Raji (cell line): ENCODE results near the gene SYAP1.

Experiments
- POLR2A ChIP-seq: IDR thresholded peaks from 2 replicates; pipeline ENCODE4 v1.6.1; 2011; ENCODE audit warnings: low read depth, low read length, control low read depth; ENCODE audit not compliant: insufficient read depth

Gene SYAP1, protein sequence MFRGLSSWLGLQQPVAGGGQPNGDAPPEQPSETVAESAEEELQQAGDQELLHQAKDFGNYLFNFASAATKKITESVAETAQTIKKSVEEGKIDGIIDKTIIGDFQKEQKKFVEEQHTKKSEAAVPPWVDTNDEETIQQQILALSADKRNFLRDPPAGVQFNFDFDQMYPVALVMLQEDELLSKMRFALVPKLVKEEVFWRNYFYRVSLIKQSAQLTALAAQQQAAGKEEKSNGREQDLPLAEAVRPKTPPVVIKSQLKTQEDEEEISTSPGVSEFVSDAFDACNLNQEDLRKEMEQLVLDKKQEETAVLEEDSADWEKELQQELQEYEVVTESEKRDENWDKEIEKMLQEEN

DNA sequence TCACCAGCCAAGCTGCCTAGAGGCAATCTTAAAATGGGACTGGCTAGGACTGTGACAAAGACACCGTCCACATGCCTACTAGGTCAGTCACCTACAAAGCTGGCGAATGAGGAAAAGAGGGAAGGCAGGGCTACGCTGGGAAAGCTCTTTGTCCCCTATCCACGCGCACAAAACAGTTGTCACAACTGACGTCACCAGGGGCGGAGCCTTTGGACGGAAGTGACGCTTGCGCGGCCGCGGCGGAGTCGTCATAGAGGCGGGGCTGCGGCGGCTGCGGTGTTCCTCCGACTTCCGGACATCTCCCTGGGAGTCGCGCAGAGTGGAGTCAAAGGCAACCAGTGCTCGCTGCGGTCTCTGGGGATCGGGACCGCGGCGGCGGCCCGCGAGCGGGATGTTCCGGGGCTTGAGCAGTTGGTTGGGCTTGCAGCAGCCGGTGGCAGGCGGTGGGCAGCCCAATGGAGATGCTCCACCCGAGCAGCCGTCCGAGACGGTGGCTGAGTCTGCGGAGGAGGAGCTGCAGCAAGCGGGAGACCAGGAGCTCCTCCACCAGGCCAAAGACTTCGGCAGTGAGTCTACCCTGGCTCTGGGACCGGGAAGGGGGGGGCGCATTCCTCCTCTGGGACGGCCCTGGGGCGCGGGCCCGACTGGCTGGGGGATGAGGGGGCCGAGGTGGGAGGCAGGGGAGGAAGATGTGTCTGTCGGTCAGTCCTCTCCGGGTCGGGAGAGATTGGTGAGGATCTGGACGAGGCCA lies at the start of gene SYAP1:
Gene SYAP1 (plus strand): TSS at position 279 of the 751 bp plus-strand sequence. CDS start 113 bp downstream, at position 392.
- peak; percentile 93 for TF ChIP-seq POLR2A

- no peak for TF ChIP-seq POLR2A
These were observed 48.4 kb upstream of the SYAP1 start for GRCh38 chrX:16671005-16671404.

GRCh38 chrX:16678689-16679088 lies 40.7 kb upstream of the SYAP1 start:
- no peak for TF ChIP-seq POLR2A

DNA sequence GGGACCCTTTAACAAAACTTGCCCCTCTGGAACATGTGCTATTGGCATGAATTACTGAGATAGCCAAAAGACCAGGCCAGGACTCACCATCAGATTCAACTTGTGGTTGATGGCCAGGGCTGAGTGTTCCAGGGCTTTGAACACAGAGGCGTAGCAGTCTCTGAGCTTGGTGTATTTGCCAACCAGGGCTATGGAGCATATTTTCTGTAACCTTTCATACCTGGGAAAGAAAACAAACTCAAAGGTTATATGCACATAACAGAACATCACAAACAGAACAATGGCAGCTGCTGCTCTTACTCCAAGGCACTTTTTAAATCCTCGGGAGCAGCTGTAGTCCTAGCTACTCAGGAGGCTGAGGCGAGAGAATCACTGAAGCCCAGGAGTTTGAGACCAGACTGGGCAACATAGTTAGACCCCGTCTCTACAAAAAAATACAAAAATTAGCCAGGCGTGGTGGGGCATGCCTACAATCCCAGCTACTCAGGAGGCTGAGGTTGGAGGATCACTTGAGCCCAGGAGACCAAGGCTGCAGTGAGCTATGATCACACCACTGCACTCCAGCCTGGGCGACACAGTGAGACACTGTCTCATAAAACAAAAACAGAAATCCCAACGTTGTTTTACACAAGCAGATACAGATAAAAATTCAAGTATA lies 36.3 kb upstream of the SYAP1 start:
- no peak for TF ChIP-seq POLR2A

DNA sequence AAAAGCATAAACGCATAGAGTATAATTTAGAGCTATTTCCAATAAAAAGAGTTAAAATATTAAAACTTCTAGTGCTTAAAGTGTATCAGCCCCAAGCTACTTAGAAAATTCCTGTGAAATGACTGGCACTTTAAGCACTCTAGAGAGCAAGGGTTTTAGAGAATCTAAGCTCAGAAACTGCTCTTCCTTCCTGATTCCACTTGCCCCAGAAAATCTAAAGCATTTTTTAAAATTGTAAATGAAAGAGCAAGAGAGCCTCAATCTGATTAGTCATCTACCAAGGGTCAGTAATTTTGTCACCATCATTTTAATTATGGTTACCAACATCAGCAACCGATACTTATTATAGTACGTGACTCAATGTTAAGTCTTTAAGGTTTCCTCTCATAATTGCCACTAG lies 31.9 kb upstream of the SYAP1 start:
- TF ChIP-seq POLR2A = no peak

DNA sequence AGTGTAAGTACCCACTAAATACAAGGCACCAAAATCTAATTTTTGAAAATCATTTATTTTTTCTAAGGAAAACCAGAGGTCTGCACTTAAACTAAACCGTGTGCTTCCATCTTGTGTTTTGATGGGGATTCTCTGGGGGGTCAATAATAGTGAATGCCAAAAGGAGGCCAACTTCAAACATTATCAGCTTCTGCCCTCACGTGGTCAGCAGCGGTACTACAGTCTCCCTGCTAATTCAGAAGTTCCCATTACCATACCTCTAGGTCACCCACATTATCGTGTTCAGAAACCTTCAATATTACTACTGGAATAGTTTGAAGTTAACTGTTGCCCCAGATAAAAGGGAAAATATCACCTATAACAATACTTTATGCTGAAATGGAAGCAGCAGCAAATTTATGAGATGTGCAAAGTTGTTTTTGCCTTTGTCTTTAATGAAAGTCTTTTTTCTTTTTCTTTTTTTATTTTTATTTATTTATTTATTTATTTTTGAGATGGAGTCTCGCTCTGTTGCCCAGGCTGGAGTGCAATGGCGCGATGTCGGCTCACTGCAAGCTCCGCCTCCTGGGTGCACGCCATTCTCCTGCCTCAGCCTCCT lies 24.2 kb upstream of the SYAP1 start:
- no peak for TF ChIP-seq POLR2A

GRCh38 chrX:16696956-16697355 lies 22.5 kb upstream of the SYAP1 start:
- TF ChIP-seq POLR2A = no peak

- no peak for TF ChIP-seq POLR2A
These were observed 20.0 kb upstream of the SYAP1 start for GRCh38 chrX:16699389-16699788.

GRCh38 chrX:16700734-16701133 lies 18.7 kb upstream of the SYAP1 start:
- TF ChIP-seq POLR2A = no peak

- TF ChIP-seq POLR2A = no peak
These were observed 16.5 kb upstream of the SYAP1 start for GRCh38 chrX:16702700-16703599.

- peak; percentile 60; the same call in 1 of the 2 replicates for TF ChIP-seq POLR2A
These were observed 14.0 kb upstream of the SYAP1 start for GRCh38 chrX:16705370-16705769.

- no peak for TF ChIP-seq POLR2A
These were observed 11.4 kb upstream of the SYAP1 start for GRCh38 chrX:16708016-16708415.

- no peak for TF ChIP-seq POLR2A
These were observed 8.1 kb upstream of the SYAP1 start for GRCh38 chrX:16711219-16711811.
